ENCODE data around the gene TAS2R9. TPM values are rescaled to one million over a fixed set of nuclear protein-coding genes. Genes with fewer than 3 reads are reported as not detected.
"Not testable (repeated sequence)": the region's sequence is repeated elsewhere in the genome, so short reads cannot be mapped to it uniquely, and the experiment has no call there.

The TAS2R9 gene, protein sequence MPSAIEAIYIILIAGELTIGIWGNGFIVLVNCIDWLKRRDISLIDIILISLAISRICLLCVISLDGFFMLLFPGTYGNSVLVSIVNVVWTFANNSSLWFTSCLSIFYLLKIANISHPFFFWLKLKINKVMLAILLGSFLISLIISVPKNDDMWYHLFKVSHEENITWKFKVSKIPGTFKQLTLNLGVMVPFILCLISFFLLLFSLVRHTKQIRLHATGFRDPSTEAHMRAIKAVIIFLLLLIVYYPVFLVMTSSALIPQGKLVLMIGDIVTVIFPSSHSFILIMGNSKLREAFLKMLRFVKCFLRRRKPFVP
- total RNA-seq = not detected

DNA sequence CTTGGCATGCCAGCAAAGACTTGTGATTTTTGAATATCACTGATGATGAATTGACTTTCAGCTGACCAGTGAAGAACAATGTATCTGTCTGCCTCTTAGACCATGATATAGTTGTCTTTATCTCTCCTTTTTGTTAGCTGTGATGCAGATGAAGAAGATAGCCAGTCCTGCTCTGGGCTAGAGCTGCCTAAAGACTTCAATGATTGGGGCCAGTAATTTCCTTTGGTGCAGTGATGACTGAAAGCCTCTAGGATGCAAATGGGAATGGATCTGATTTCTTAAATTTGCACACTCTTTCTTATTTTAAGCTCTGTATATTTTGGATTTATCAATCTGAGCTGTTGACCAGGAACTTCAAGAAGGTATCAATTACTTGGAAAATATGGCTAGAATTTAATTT is at the start of gene TAS2R9:
TAS2R9 (minus strand) TSS at position 101 of the 400 bp plus-strand sequence; CDS start at position 8, 93 bp downstream.
- no peak for DNase-seq (ENCODE audit: low spot score)

DNA sequence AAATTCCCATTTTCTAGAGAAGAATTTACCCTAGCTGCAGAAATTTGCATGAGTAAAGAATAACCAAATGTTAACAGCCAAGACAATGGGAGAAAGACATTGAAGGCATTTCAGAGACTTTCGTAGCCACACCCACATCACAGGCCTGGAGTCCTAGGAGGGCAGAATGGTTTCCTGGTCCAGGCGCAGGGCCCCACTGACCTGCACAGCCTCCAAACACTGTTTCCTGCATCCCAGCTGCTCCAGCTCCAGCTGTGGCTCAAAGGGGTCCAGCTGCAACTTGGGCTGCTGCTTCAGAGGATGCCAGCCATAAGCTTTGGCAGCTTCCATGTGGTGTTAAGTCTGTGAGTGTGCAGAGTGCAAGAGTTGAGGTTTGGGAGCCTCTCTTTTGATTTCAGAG is 45.8 kb upstream of the TAS2R9 start:
- DNase-seq (ENCODE audit: low spot score) = no peak

DNA sequence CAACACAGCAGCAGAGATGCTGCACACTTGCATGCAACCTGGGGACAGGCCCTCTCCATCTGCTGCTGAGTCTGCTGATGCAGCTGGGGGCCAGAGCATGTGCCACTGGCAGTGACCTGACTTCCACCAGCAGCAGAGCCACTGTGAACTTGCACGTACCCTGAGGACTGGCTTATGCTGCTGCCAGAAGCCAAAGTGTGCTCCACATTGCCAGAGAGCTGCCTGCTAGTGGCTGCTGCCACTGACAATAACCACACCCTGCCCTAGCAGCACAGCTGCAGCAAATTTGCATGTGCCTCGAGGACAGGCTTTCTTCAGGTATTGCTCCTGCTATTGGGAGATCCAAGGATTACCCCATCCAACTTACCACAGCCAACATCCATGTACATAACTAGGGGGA is 43.8 kb upstream of the TAS2R9 start:
- no peak for DNase-seq (ENCODE audit: low spot score)

DNA sequence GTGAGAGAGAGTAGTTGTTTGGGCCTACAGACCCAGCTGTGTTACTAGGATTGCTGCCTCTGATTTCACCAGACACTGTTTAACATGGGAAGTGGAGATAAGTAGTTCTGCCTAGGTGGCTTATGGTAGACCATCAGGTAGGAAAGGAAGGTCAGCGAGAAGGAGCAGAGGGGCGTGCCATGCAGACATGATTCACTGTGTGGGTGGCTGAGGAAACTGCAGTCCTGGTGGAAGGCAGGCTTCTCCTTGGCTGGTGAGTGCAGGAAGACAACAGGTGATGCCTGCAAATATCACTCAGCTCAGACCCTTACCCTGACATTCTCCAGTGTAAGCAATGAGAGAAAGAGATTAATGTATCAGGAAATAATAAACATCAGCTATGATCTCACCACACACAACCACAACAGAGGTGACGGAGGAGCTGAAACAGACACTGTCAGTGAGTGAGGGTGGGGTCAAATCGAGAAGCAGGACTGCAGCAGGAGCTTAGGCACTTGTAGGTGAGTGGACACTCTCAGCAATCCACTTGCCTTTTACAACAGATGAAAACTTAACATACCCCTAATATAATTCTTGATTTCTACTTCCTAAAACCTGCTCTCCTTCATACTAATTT is 41.4 kb upstream of the TAS2R9 start:
- DNase-seq (ENCODE audit: low spot score) = no peak

- DNase-seq (ENCODE audit: low spot score) = no peak
Observed at GRCh38 chr12:10849425-10849878, 39.5 kb upstream of the TAS2R9 start, which contains the start of gene PRR4. PRR4 (minus strand) TSS chr12:10849475; CDS start chr12:10849437, 38 bp downstream.

DNA sequence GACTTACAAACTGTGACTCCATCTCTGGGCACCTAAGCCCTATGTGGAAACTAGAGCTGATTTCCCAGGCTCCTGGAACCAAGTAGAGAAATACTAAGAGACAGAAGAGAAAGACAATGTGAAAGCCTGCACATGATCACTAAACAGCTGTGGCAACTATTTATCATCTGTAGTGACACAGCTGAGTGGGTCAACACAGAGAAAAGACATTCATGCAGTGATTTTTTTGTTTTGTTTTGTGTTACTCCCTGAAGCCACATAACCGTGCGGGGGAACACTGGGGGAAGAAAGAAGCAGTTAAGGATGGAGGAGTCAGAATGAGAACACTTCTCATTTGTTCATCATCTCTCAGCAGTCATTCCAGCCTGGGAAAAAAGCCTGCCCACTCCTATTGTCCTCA is 37.8 kb upstream of the TAS2R9 start:
- DNase-seq (ENCODE audit: low spot score) = no peak

- DNase-seq (ENCODE audit: low spot score) = no peak
Observed at GRCh38 chr12:10842862-10843261, 32.9 kb upstream of the TAS2R9 start.

GRCh38 chr12:10838461-10838860 is 28.5 kb upstream of the TAS2R9 start:
- no peak for DNase-seq (ENCODE audit: low spot score)

DNA sequence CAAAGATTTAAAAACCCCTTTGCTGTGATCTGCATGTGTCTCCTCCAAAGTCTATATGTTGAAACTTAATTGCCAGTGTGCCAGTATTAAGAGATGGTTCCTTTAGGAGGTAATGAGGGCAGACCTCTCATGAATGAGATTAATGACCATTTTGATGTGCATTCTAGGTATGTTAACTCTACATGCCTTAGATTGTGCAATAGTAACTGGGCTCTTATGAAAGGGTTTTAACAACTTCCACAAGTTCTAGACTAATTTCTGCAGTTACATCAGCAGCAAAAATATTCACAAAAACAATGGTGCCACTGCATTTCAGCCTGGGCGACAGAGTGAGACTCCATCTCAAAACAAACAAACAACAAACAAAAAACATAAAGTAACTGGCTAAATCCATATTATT is 20.0 kb upstream of the TAS2R9 start:
- DNase-seq (ENCODE audit: low spot score) = no peak

DNA sequence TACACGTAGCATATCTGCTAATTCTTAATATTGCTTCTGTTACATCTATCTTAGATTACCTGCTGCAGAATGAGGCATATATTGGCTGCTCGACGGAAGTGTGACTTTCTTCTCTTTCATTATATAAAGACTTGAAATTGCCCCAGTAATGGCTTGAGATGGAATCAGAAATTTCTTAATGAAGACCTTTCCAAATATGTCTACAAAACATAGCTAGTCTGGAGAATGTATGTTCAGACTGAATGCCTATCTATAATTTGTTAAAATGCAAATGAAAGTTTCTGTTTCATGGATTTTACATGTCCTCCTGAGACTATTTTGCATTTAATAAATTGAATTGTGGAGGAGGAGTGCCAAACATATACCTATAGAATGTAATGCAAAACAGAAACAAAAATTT is 16.3 kb upstream of the TAS2R9 start, which contains the start of gene TAS2R10:
TAS2R10 (minus strand) TSS at position 101 of the 400 bp plus-strand sequence; CDS start at position 12, 89 bp downstream.
- no peak for DNase-seq (ENCODE audit: low spot score)

GRCh38 chr12:10824957-10825356 is 15.0 kb upstream of the TAS2R9 start:
- no peak for DNase-seq (ENCODE audit: low spot score)

- no peak for DNase-seq (ENCODE audit: low spot score)
Observed at GRCh38 chr12:10811883-10812536, 2.0 kb upstream of the TAS2R9 start.

DNA sequence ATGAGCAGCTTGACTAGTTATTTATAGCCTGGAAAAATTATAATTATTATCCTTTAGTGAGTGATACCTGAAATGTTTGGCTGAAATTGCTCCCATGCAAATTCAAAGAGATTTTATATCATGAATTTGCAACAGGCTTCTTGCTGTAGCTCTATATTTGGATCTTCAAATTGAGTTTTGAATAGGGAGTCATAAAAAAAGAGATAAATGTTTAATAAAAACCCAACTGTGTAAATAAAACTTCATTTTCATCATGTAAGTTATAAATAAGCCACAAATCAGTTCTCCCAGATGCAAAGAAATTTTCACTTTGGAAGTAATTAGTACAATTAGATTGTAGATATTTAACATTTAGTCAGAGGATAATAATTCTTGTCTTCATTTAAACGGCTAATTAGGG is 2.8 kb downstream of the TAS2R9 start, which contains the start of gene TAS2R8:
TAS2R8 (minus strand) TSS at position 101 of the 400 bp plus-strand sequence. CDS start 306 bp downstream, outside the sequence.
- DNase-seq (ENCODE audit: low spot score) = no peak

- DNase-seq (ENCODE audit: low spot score) = no peak
Observed at GRCh38 chr12:10802587-10802986, 7.4 kb downstream of the TAS2R9 start, which contains the start of gene TAS2R7. TAS2R7 (minus strand) TSS chr12:10802627; CDS start chr12:10802570, 57 bp downstream.

- DNase-seq (ENCODE audit: low spot score) = no peak
Observed at GRCh38 chr12:10801741-10802140, 8.2 kb downstream of the TAS2R9 start.

GRCh38 chr12:10794222-10794621 is 15.7 kb downstream of the TAS2R9 start:
- no peak for DNase-seq (ENCODE audit: low spot score)

GRCh38 chr12:10791769-10792168 is 18.2 kb downstream of the TAS2R9 start:
- DNase-seq (ENCODE audit: low spot score) = not testable (repeated sequence)

DNA sequence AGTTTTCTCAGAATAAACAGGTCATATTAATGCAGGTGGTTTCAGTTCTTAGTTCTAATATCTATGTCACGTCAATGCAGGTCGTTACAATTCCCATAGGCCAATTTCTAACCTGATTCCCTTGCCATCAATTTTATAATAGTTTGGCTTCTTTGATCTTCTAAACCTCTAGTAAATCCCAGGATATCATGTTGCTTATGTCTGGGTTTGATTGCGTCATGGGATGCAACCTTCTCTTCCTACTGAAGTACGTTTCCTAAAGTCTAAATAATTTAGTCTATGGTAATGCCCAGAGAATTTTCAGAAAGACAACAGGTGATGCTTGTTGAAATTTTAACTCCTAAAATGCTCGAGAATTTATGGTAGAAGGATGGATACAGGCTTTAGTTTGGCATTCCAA is 26.7 kb downstream of the TAS2R9 start:
- DNase-seq (ENCODE audit: low spot score) = no peak

DNA sequence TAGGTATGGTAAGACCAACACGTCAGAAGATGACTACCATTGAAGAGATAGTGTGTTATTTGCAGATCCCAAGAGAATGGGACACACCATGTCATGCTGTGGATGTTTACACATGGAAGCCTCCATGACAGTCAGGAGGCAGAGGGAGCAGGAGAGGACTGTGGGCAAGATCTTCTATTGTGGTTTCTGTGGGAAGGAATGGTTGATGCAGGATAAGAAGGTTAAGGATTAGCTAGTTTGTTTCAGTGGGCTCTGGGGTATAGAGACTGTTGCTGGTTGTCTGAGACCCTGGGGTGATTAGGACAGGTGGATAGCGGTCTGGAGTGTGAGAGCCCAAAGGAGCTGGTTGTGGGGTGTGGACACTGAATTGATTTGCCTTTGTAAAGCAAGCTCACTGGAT is 30.9 kb downstream of the TAS2R9 start:
- DNase-seq (ENCODE audit: low spot score) = no peak

- no peak for DNase-seq (ENCODE audit: low spot score)
Observed at GRCh38 chr12:10771132-10771733, 38.7 kb downstream of the TAS2R9 start.

DNA sequence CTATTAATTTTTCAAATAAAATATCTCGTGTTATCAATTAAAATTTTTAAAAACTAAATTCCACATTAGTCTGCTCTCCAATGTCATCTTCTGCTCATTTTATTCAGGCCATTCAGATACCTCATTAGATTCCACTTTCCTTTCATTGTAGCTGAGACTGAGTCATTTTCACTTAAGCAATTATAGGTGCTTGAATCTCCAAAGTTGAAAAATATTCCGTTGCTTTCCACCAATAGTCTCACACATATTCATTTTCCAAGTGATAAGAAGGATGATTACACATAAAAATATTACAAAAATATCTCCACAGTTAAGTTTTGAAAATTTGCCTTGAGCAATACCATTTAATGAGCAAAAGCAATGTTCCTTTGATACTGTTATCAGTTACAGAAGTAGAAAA is 50.3 kb downstream of the TAS2R9 start:
- DNase-seq (ENCODE audit: low spot score) = no peak

Measured in ureter (tissue), 1 donor.